Activated naive CD8-positive, alpha-beta T cell (primary cell): ENCODE results near the gene SLC12A4.
"Not testable (repeated sequence)": the region's sequence is repeated elsewhere in the genome, so short reads cannot be mapped to it uniquely, and the experiment has no call there.

Experiments used
- H3K27ac Mint-ChIP-seq: one replicate; pipeline ENCODE4 v1.8.0; 2021; ENCODE audit warnings: mixed read lengths
- H3K27me3 Mint-ChIP-seq: one replicate; pipeline ENCODE4 v1.8.0; 2021; ENCODE audit warnings: mixed read lengths
- H3K36me3 Mint-ChIP-seq: one replicate; pipeline ENCODE4 v1.8.0; 2021; ENCODE audit warnings: mixed read lengths
- H3K4me1 Mint-ChIP-seq: one replicate; pipeline ENCODE4 v1.8.0; 2021; ENCODE audit warnings: low read depth, mixed read lengths
- H3K4me3 Mint-ChIP-seq: one replicate; pipeline ENCODE4 v1.8.0; 2021; ENCODE audit warnings: mild to moderate bottlenecking, mixed read lengths
- H3K9me3 Mint-ChIP-seq: one replicate; pipeline ENCODE4 v1.8.0; 2021; ENCODE audit warnings: low read depth, mixed read lengths

The SLC12A4 gene

DNA sequence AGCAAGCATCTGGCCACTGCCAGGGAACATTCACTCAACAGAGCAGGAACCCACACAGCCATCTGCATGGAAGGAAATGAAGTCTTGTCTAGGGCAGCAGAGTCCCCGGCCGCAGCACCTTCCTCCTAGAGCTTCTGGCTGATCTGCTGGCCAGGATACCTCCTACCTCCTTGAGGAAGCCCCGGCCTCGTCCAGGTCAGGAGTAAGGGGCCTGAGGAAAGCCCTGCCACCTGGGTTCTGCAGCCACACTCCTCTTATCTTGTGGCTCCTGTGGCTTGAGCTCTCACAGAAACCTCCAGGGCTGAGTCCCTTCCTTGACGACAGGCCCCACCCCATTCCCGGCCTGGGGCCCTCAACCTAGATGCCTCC lies 25.6 kb upstream of the SLC12A4 start:
- not testable (repeated sequence) for H3K9me3 Mint-ChIP-seq, H3K27me3 Mint-ChIP-seq, H3K36me3 Mint-ChIP-seq
- Mint-ChIP-seq H3K4me1 (peaks cover 39% of the 10 kb centered on the region), H3K27ac (peak overlapping the region; percentile 97), H3K4me3 (peak overlapping the region; percentile 79)

DNA sequence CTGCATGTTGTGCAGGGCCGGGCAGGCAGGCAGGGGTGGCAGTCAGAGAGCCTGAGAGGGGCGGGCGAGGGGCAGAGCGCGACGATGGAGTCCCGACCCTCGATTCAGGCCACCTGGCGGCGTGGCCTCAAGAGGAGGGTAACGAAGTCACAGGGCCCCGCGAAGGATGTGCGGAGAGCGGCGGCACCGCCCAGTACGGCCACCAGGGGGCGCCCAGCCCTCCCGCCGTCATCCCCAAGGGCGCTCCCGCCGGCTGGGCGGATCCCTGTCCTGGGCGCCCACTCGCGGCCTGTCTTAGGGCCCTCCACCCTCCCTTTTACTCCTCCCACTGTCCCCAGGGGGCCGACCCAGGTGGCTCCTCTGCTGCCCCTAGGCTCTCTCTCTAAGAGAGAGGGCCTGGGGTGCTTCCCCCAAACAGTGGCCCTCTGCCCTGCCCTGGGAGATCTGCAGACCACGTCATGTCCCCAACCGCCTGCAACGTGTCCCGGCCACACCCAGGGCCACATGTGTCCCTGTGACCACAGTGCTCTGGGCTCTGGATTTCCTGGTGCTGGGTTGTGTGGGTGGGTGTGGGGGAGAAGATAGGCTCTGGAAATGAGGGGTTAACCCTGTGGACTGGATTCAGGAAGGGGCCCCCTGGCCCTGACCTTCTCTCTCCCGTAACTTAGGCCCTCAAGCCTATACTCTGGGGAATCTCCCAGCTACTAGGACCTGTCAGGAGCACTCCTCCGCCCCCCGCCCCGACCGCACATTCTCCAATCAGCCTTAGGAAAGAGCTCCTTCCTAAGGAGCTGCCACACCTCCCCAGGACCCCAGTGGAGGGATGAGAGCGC lies 25.0 kb upstream of the SLC12A4 start:
- H3K27me3 Mint-ChIP-seq, result no peaks in the 10 kb centered on the region
- no peaks in the 10 kb centered on the region for H3K36me3 Mint-ChIP-seq
- H3K4me1 Mint-ChIP-seq, result peaks cover 34% of the 10 kb centered on the region
- H3K27ac Mint-ChIP-seq, result peak overlapping the region; percentile 97
- no peaks in the 10 kb centered on the region for H3K9me3 Mint-ChIP-seq
- H3K4me3 Mint-ChIP-seq, result peak overlapping the region; percentile 79

- Mint-ChIP-seq H3K4me1 (peaks cover 32% of the 10 kb centered on the region), H3K4me3 (no peak overlapping the region), H3K27me3 (no peaks in the 10 kb centered on the region), H3K27ac (peak overlapping the region; percentile 46), H3K9me3 (no peaks in the 10 kb centered on the region), H3K36me3 (no peaks in the 10 kb centered on the region)
Measured at GRCh38 chr16:67992661-67993206, 24.3 kb upstream of the SLC12A4 start.

- no peaks in the 10 kb centered on the region for H3K9me3 Mint-ChIP-seq
- H3K27me3 Mint-ChIP-seq, result no peaks in the 10 kb centered on the region
- no peak overlapping the region for H3K4me3 Mint-ChIP-seq
- no peaks in the 10 kb centered on the region for H3K36me3 Mint-ChIP-seq
- peaks cover 17% of the 10 kb centered on the region for H3K4me1 Mint-ChIP-seq
- peak overlapping the region; percentile 66 for H3K27ac Mint-ChIP-seq
Measured at GRCh38 chr16:67990018-67990386, 21.6 kb upstream of the SLC12A4 start.

DNA sequence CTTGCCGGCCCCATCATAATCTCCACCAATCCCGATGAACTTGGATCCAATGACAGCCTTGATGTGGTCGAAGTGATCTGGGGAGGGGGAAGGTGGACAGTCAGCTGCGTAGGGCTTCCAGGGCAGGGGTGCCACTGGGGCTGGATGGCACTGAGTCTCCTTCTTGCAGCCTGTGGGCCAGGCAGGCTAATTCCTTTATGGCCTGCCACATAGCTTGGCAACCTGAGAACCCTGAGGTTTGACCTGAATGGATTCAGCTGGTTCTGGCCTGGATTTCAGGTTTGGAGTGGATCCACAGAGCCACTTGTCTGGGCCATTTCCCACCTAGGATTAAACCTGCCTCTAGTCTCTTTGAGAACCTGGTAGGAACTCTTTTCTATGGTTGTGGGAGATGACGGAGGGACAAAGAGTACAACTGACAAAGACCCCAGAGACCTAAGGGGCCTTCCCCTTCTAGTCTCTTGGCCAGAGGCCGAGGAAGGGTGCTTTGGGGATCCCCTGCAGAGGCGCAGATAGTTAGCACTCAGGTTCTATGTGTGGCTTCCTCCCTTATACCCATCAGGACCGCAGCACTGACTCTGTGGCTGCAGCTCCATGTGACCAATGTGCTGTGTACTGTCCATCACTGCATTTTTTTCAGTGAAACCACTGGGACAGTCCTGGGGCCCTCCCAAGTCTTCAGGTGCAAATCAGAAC lies 21.0 kb upstream of the SLC12A4 start:
- Mint-ChIP-seq H3K9me3 (no peaks in the 10 kb centered on the region), H3K36me3 (no peaks in the 10 kb centered on the region), H3K27ac (no peak overlapping the region), H3K27me3 (no peaks in the 10 kb centered on the region), H3K4me1 (peaks cover 18% of the 10 kb centered on the region), H3K4me3 (no peak overlapping the region)

DNA sequence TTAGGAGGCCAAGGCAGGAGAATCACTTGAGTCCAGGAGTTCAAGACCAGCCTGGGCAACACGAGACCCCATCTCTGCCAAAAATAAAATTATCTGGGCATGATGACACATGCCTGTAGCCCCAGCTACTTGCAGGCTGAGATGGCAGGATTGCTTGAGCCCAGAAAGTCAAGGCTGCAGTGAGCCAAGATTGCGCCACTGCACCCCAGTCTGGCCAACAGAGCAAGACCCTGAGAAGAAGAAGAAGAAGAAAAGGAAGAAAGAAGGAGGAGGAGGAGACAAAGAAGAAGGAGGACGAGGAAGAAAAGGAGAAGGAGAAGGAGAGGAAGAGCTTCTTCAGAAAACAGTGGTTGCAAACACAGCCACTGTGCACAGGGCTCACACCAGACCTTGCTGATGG lies 20.2 kb upstream of the SLC12A4 start:
- Mint-ChIP-seq H3K4me3 (no peak overlapping the region), H3K27me3 (no peaks in the 10 kb centered on the region), H3K9me3 (no peaks in the 10 kb centered on the region), H3K27ac (peak overlapping the region; percentile 85), H3K36me3 (no peaks in the 10 kb centered on the region), H3K4me1 (peaks cover 20% of the 10 kb centered on the region)

DNA sequence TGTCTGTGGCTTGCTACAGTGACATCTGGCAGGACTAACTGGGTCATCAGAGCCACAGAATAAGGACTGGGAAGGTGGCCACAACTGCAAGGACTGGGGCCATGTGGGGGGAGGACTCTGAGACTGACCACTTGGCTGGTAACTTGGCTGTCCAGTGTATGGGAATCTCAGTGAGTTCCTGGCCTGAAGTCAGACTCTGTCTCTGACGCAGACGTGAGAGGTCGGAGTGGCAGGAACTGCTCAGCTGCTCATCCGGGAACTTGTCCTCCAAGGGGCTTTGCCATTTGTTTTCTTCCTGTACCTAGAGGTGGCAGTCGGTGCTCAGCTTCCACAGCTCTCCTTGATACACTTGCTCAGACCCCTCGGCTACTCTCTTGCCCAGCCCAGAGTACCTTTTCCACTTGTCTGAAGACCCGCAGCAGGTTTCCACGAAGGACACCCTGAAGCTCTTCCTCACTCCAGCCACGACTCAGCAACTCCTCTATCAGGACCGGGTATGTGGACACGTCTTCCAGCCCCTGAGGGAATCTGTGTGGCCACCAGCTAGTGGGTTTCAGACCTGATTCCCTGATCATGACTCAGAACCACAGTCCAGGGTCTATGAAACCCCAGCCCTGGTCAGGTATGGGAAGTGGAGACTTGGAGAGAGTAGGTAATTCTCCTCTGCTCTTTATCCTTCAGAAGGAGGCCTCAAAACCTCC lies 19.2 kb upstream of the SLC12A4 start:
- H3K4me3 Mint-ChIP-seq, result no peak overlapping the region
- H3K36me3 Mint-ChIP-seq, result no peaks in the 10 kb centered on the region
- no peaks in the 10 kb centered on the region for H3K27me3 Mint-ChIP-seq
- H3K4me1 Mint-ChIP-seq, result peaks cover 25% of the 10 kb centered on the region
- peak overlapping the region; percentile 35 for H3K27ac Mint-ChIP-seq
- no peaks in the 10 kb centered on the region for H3K9me3 Mint-ChIP-seq

GRCh38 chr16:67986949-67987348 lies 18.5 kb upstream of the SLC12A4 start:
- no peak overlapping the region for H3K4me3 Mint-ChIP-seq
- H3K9me3 Mint-ChIP-seq, result no peaks in the 10 kb centered on the region
- H3K27ac Mint-ChIP-seq, result no peak overlapping the region
- H3K36me3 Mint-ChIP-seq, result no peaks in the 10 kb centered on the region
- H3K4me1 Mint-ChIP-seq, result peaks cover 21% of the 10 kb centered on the region
- H3K27me3 Mint-ChIP-seq, result no peaks in the 10 kb centered on the region

- no peak overlapping the region for H3K4me3 Mint-ChIP-seq
- peaks cover 21% of the 10 kb centered on the region for H3K4me1 Mint-ChIP-seq
- H3K9me3 Mint-ChIP-seq, result no peaks in the 10 kb centered on the region
- H3K27me3 Mint-ChIP-seq, result no peaks in the 10 kb centered on the region
- no peak overlapping the region for H3K27ac Mint-ChIP-seq
- no peaks in the 10 kb centered on the region for H3K36me3 Mint-ChIP-seq
Measured at GRCh38 chr16:67982011-67982696, 13.7 kb upstream of the SLC12A4 start.

- Mint-ChIP-seq H3K4me3 (no peak within 1 kb of the TSS), H3K27me3 (no peaks in the 10 kb centered on the region), H3K9me3 (no peaks in the 10 kb centered on the region), H3K27ac (no peak within 1 kb of the TSS), H3K36me3 (no peaks in the 10 kb centered on the region), H3K4me1 (peaks cover 21% of the 10 kb centered on the region)
Measured at GRCh38 chr16:67979955-67980678, 11.7 kb upstream of the SLC12A4 start, which contains the start of gene DPEP3. TSS of gene DPEP3 (minus strand) at chr16:67980499. CDS start at chr16:67980380, 119 bp downstream.

DNA sequence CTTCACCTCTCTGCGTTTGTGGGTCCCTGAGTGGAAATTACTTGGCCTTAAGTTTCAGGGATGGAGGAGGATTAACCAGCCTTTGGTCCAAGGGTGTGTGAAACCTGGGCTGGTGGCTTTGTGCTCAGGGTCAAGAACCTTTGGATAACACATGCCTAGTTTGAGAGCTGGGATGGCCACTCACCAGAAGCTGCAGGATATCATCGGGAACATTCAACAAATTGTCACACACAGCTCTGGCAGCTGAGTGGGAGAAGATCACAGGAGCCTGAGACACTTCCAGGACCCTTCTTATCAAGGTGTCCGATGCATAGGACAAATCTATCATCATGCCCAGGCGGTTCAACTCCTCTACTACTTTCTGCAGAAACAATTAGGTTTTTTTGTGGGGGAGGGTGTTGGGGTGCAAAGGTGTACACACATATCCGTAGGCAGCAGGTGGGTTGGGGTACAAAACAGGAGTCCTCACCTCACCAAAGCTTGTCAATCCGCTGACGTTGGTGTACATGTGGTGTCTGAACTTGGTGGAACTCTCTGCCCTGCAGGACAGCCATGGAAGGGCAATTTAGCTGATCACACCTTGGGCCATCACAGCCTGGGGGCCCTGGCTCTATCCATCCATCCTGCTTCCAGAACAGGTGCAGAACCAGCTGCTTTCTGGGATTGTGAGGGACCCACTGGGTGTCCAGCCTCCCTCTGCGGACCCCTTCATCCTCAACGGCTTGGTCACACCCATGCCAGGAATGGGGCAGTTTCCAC lies 9.2 kb upstream of the SLC12A4 start:
- Mint-ChIP-seq H3K27ac (no peak overlapping the region), H3K4me3 (no peak overlapping the region)

DNA sequence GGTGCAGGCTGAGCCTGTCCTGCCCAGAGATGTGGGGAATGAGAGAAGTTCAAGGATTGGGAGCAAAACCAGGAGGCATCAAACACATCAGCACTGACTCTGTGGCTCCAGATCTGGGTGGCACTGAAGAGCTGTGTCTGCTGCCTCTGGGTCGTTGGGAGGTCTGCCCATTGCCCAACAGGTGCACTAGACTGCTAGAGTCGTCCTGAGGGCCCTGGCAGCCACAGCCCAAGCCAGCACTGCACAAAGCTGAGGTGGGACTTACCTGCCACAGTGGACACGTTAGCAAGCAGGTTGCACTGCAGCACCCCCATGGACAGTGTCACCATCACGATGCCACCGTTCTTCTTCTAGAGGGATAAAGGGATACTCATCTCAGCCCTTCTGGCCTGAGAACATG lies 8.6 kb upstream of the SLC12A4 start:
- Mint-ChIP-seq H3K27ac (no peak overlapping the region), H3K4me3 (no peak overlapping the region), H3K27me3 (no peaks in the 10 kb centered on the region), H3K4me1 (no peaks in the 10 kb centered on the region), H3K9me3 (no peaks in the 10 kb centered on the region), H3K36me3 (no peaks in the 10 kb centered on the region)

More for the DNA sequence above, 9.2 kb upstream of the SLC12A4 start:
- no peaks in the 10 kb centered on the region for H3K36me3 Mint-ChIP-seq
- H3K27me3 Mint-ChIP-seq, result no peaks in the 10 kb centered on the region
- no peaks in the 10 kb centered on the region for H3K9me3 Mint-ChIP-seq
- no peaks in the 10 kb centered on the region for H3K4me1 Mint-ChIP-seq

DNA sequence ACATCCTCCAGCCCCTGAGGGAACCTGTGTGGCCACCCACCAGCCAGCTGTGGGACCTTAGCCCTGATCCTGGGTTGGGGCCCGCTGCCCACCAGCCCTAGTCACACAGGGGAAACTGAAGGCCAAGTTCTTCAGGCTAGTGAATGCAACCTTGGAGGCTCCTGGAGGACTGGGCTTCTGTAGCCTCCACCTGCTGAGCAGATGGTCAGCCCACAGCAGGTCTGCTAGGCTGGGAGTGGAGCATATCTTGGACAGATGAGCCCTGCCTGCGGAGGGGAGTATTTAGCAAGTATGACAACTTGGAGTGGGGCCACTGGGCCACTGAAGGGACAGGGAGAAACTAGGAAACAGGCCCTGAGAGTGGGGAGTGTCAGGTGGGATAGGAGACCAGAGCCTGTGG lies 7.8 kb upstream of the SLC12A4 start:
- H3K36me3 Mint-ChIP-seq, result no peaks in the 10 kb centered on the region
- H3K27me3 Mint-ChIP-seq, result no peaks in the 10 kb centered on the region
- H3K4me1 Mint-ChIP-seq, result no peaks in the 10 kb centered on the region
- no peaks in the 10 kb centered on the region for H3K9me3 Mint-ChIP-seq
- no peak overlapping the region for H3K27ac Mint-ChIP-seq
- H3K4me3 Mint-ChIP-seq, result no peak overlapping the region
